GM19395 (cell line): Measurements from ENCODE around the gene RBM19.

Experiments
- ATAC-seq: cut with Tn5 transposase; IDR thresholded peaks from one replicate; pipeline ENCODE4 v1.9.1; 2021; ENCODE audit warnings: mild to moderate bottlenecking, moderate library complexity; ENCODE audit not compliant: unreplicated experiment

The RBM19 gene

GRCh38 chr12:113990250-113991223, 24.4 kb upstream of the RBM19 start:
- ATAC-seq, result no peak

- ATAC-seq, result no peak
Observed at GRCh38 chr12:113988976-113989375, 22.9 kb upstream of the RBM19 start.

GRCh38 chr12:113988064-113988451, 21.9 kb upstream of the RBM19 start:
- ATAC-seq, result no peak

GRCh38 chr12:113987261-113988063, 21.3 kb upstream of the RBM19 start:
- ATAC-seq, result no peak

DNA sequence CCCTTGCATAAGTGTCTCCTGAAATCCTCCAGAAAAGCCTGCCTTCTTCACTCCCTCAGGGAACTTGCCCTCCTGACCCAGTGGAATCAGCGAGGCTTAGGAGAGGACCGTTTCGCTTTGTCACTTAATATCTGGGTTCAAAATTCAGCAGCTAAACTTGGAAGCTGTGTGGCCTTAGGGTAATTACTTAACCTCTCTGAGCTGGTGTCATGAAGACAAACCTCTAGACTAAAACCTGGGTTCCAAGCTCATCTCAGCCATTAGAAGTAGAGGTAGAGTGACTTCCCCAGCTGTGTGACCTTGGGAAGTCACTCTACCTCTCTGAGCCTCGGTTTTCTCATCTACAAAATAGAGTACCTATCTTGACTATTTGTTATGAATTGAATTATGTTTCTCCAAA, 18.3 kb upstream of the RBM19 start:
- ATAC-seq, result no peak

- no peak for ATAC-seq
Observed at GRCh38 chr12:113983777-113984448, 17.8 kb upstream of the RBM19 start.

GRCh38 chr12:113983265-113983664, 17.1 kb upstream of the RBM19 start:
- no peak for ATAC-seq

DNA sequence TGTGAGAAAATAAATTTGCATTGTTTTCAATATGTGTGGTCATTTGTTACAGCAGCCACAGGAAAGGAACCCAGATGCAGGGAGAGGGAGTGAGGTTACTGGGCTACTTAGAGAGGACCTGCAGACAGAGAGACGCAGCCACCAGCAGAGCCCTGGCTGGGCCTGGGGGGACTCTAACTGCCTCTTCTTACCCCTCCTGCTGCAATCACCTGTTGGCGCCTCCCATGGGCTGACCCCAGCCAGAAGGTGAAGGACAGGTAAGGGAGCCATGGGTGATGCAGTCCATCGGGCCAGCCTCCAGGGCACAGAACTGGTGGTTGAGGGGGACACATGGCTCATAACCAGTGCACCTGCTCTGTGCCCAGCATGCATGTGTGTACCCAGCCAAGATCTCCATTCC, 15.8 kb upstream of the RBM19 start:
- no peak for ATAC-seq

GRCh38 chr12:113980537-113981337, 14.6 kb upstream of the RBM19 start:
- ATAC-seq, result no peak

DNA sequence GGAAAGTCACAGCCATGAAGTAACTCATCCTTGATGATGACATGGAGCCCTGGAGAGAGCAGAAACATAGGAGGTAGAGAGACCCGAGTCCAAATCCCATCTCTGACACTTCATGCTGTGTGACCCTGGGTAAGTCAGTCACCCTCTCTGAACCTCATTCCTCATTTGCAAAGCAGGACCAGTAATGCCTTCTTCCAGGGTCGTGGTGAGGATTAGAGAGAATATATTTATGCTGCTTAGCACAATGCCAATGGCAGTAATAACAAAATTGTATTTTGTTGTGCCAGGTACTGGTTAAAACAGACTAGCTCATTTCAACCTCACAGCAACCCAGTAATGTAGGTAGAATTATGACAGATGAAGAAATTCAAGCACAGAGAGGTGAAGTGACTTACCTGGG, 13.9 kb upstream of the RBM19 start:
- no peak for ATAC-seq

- no peak for ATAC-seq
Observed at GRCh38 chr12:113978080-113978479, 12.0 kb upstream of the RBM19 start.

DNA sequence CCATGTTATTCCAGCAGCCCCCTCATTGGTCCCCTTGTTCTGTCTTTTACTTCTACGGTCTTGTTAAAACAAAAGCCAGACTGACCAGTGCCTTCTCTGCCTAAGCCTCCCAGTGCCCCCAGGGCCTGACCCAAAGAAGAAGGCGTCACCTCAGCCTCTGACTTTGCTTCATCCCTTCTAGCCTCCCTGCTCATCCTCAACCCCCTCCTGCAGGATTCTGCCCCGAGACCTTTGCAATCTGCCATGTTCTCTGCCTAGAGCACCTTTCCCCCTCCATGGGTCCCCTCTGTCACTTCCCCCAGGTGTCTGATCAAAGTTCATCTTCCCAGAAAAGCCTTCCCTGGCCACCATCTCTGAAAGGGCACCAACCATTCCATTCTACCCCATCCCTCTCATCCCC, 7.9 kb upstream of the RBM19 start:
- ATAC-seq, result no peak

- ATAC-seq, result no peak
Observed at GRCh38 chr12:113973109-113973904, 7.2 kb upstream of the RBM19 start.

DNA sequence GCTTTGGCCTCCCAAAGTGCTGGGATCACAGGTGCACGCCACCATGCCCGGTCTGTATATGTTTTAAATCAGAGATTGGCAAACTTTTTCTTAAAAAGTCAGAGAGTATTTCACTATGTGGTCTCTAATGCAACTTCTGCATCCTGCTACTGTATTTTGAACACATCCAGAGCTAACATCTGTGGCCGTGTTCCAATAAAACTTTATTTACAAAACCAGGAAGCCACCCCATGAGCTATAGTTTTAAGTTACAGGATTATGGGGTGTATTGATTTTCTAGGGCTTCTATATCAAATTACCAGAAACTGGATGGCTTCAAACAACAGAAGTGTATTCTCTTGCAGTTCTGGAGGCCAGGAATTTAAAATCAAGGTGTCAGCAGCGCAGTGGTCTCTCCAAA, 5.3 kb upstream of the RBM19 start:
- ATAC-seq, result no peak

GRCh38 chr12:113970211-113970610, 4.1 kb upstream of the RBM19 start:
- no peak for ATAC-seq

DNA sequence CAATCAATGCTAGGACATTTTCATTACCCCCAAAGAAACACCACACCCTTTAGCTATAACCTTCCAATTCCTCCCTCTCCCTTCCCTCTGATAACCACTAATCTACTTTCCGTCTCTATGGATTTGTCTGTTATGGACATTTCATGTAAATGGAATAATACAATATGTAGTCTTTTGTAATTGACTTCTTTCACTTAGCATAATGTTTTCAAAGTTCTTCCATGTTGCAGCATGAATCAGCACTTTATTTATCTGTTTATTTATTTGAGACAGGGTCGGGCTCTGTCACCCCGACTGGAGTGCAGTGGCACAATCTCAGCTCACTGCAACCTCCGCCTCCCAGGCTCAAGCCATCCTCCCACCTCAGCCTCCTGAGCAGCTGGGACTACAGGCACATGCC, 1.2 kb upstream of the RBM19 start:
- no peak for ATAC-seq

DNA sequence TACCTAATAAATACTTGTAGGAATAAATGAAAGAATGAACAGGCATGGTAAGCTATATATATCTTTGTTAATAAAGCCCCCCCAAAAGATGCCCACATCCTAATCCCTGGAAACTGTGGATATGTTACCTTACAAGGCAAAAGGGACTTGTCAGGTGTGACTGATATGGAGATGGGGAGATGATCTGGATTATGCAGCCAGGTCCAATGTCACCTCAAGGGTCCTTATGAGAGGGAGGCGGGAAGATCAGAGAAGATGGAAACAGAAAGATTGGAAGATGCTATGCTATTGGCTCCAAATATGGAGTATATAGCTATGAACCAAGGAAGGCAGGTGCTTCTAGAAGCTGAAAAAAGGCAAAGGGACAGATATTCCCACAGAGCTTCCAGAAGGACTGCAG, 3.4 kb downstream of the RBM19 start:
- no peak for ATAC-seq

DNA sequence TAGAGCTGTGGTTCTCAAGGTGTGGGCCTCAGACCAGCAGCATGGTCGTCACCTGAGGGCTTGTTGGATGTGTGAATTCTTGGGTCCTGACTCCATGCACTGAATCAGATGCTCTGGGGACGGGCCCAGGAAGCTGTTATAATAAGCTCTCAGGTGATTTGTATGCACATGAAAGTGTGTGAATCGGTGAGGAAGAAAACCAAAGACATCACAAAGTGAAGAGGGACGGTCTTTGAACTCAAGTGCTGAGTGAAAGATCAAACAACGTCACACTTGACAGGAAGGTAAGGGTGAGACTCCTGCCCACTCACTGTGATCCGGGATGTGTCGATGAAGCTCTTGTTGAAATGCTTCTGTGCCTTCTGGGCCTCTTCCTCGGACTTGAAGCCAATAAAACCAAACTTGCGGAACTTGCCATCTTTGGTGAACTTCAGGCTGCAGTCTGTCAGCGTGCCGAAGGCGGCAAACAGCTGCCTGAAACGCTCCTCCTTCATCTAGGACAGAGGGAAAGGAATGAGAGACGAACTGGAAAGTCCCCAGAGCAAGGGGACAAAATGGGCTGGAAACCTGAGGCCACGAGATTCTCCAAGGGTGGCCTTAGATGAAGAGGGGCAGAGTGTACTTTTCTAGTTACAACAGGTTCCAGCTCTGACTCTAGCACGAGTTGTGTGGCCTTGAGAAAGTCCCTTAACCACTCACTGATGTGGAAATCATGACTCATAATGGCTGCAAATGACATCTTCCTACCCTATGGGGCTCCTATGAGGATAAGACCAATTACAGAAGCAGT, 4.0 kb downstream of the RBM19 start:
- no peak for ATAC-seq

DNA sequence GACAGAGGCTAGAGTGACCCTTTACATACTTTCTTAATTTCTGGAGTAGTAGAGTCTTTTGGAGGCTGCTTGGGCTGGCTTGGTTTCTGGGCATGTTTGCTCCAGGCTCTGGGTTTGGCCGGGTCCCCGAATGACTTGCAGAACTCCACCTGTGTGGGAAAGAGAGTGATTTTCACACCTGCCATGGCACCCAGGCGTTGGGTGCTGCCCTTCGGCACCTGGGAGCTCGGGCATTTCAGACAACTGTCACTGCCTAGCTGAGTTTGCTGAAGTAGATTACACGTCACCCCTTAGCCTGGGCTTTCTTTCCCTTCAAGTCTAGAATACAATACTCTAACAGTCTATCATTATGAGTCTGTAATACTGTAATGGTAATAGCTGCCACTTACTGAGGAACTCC, 6.1 kb downstream of the RBM19 start:
- ATAC-seq, result no peak
